Measurements from ENCODE around the gene NRG3.

NRG3 gene

DNA sequence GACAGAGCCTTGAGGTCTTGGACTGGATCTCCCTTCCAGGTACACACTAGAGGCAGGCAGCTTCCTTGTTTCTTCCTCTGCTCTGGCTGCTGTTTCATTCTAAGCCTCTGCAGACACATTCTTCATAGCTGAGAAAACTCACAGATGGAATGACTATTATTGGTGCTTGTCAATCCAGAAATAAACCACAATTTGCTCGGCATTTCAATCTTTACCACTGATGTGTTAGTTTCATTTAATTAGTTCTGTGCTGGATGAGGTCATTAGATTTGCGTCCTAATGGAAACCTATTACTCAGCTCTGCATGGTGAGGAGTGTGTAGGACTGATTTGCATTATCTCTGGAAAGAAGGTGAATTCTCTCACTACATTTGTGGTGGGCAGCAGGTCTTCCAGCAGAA, 392.5 kb downstream of the NRG3 start:
- Histone ChIP-seq H3K4ac (ENCODE audit: low read depth, low read length) (no peak overlapping the region), H4K91ac (ENCODE audit: low read depth, low read length) (no peak overlapping the region), H4K8ac (ENCODE audit: low read depth, low read length) (no peak overlapping the region), H3K27ac (ENCODE audit: low read depth, low read length) (no peak overlapping the region), H2AFZ (ENCODE audit: insufficient read depth, low read length, poor library complexity) (no peak overlapping the region), H3K18ac (ENCODE audit: low read length) (no peak overlapping the region), H2BK120ac (ENCODE audit: insufficient read depth, low read length, poor library complexity) (no peak overlapping the region), H3K23ac (ENCODE audit: low read length) (no peak overlapping the region), H2BK5ac (ENCODE audit: low read depth, low read length, poor library complexity) (no peak overlapping the region), H3K4me3 (ENCODE audit: low read depth, low read length) (no peak overlapping the region), H4K12ac (ENCODE audit: low read depth, low read length) (no peak overlapping the region), H3K14ac (ENCODE audit: low read length) (no peak overlapping the region), H2BK12ac (ENCODE audit: low read length) (no peak overlapping the region), H3K4me2 (ENCODE audit: low read length) (no peak overlapping the region), H3K36me3 (ENCODE audit: control insufficient read depth in 1 of 2, insufficient read depth in 2 of 2, low read length in 2 of 2) (no peaks in the 10 kb centered on the region), H3K79me1 (ENCODE audit: low read length) (no peaks in the 10 kb centered on the region), H3K79me2 (ENCODE audit: control insufficient read depth, insufficient read depth, low read length, poor library complexity) (no peaks in the 10 kb centered on the region), H3K9me3 (ENCODE audit: insufficient read depth, low read depth, low read length) (no peaks in the 10 kb centered on the region), H3K4me1 (ENCODE audit: control insufficient read depth in 1 of 2, insufficient read depth in 2 of 2, low read length in 2 of 2) (peaks cover 0 to 3% of the 10 kb centered on the region in 2 experiments), H3K9ac (ENCODE audit: low read length) (no peak overlapping the region), H3K27me3 (ENCODE audit: insufficient read depth, low read length) (no peaks in the 10 kb centered on the region), H2AK5ac (ENCODE audit: low read length) (no peak overlapping the region)
- WGBS (ENCODE audit: extremely low coverage, insufficient coverage, insufficient read length) = no CpG with 5 or more reads among the region's 2 CpGs
- no peak for DNase-seq

DNA sequence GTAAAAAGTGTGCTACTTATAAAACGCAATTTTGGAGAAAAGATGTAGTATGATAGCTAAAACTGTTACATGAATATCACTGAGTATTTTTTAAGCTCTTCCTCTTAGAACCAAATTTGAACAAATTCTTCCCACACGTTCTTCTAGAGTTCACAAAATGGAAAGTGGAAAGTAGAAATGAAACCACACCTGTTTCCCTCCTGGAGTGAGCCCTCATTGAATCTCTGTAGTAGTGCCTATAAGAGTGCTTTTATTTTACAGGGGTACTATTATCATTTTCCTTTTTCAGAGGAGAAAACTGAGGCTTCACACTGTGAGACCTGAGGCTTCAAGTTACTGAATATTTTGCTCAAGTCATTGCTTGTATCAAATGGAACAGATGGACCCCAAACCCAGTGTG, 393.0 kb downstream of the NRG3 start:
- Histone ChIP-seq H2BK12ac (ENCODE audit: low read length) (no peak overlapping the region), H3K27me3 (ENCODE audit: insufficient read depth, low read length) (no peaks in the 10 kb centered on the region), H4K91ac (ENCODE audit: low read depth, low read length) (no peak overlapping the region), H3K23ac (ENCODE audit: low read length) (no peak overlapping the region), H3K79me1 (ENCODE audit: low read length) (no peaks in the 10 kb centered on the region), H3K18ac (ENCODE audit: low read length) (no peak overlapping the region), H3K4me1 (ENCODE audit: control insufficient read depth in 1 of 2, insufficient read depth in 2 of 2, low read length in 2 of 2) (peaks cover 0 to 3% of the 10 kb centered on the region in 2 experiments), H4K12ac (ENCODE audit: low read depth, low read length) (no peak overlapping the region), H3K79me2 (ENCODE audit: control insufficient read depth, insufficient read depth, low read length, poor library complexity) (no peaks in the 10 kb centered on the region), H3K9me3 (ENCODE audit: insufficient read depth, low read depth, low read length) (no peaks in the 10 kb centered on the region), H3K4ac (ENCODE audit: low read depth, low read length) (no peak overlapping the region), H2AFZ (ENCODE audit: insufficient read depth, low read length, poor library complexity) (no peak overlapping the region), H3K4me3 (ENCODE audit: low read depth, low read length) (no peak overlapping the region), H3K36me3 (ENCODE audit: control insufficient read depth in 1 of 2, insufficient read depth in 2 of 2, low read length in 2 of 2) (no peaks in the 10 kb centered on the region), H2AK5ac (ENCODE audit: low read length) (no peak overlapping the region), H2BK120ac (ENCODE audit: insufficient read depth, low read length, poor library complexity) (no peak overlapping the region), H3K4me2 (ENCODE audit: low read length) (no peak overlapping the region), H3K14ac (ENCODE audit: low read length) (no peak overlapping the region), H2BK5ac (ENCODE audit: low read depth, low read length, poor library complexity) (no peak overlapping the region), H3K9ac (ENCODE audit: low read length) (no peak overlapping the region), H3K27ac (ENCODE audit: low read depth, low read length) (no peak overlapping the region), H4K8ac (ENCODE audit: low read depth, low read length) (no peak overlapping the region)
- WGBS (ENCODE audit: extremely low coverage, insufficient coverage, insufficient read length) = no CpG with 5 or more reads among the region's 2 CpGs
- no peak for DNase-seq

DNA sequence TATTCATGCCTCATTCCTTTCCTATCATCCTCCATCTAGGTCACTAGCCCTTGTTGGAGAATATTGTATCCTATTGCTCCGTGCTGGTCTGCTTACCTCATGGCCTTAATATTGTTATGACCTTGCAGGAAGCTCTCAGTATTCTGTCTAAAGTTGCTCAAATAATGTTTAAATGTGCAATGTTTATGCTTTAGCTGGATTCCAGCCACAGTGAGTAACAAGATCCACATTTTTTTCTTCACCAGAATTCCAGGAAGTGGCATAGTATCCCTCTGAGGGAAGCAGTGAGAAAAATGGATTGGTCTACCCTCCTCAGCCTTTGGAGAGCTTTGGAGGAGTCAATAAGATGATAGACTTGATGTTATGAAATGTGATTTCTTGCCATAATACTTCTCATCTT, 402.6 kb downstream of the NRG3 start:
- Histone ChIP-seq H2BK120ac (ENCODE audit: insufficient read depth, low read length, poor library complexity) (no peak overlapping the region), H3K79me1 (ENCODE audit: low read length) (no peaks in the 10 kb centered on the region)

DNA sequence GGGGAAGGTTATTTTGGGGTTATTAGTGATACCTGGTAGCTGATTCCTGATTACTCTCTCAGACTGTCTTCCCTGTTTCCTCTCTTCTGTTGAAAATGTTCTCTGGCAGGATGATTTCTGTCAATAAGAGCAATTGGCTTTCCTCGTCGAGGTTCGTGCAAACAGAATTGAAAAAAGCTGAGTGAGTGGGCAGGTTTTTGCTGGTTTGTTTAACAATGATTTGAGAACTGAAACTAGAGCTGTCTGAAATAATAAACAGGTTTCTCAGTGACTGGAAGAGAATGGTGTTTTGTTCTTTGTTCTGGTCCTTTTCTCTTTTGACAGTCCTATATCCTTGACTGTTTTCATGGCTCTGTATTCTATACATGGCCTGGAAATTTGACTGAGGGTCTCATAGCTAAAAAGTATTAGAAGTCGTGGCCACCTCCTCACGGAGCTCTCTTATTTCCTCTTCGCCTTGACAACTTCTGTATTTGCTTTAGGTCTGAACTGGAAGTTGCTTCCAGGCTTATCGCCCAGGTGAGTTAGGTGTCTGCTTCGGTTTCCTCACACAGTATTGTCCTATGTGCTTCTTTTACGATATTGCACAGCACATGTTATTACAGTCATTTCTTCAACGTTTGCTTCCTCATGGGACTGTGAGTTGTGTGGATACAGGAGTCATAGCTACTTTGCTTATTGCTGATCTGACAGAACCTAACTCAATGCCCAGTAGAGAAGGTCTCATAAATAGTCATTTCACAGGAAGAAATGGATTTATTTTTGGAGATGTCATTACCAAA, 403.6 kb downstream of the NRG3 start:
- no peak overlapping the region for H3K4me2 ChIP-seq (ENCODE audit: low read length)
- H3K4me1 ChIP-seq (ENCODE audit: control insufficient read depth in 1 of 2, insufficient read depth in 2 of 2, low read length in 2 of 2) = no peaks in the 10 kb centered on the region
- no peak overlapping the region for H4K8ac ChIP-seq (ENCODE audit: low read depth, low read length)
- no peak overlapping the region for H4K12ac ChIP-seq (ENCODE audit: low read depth, low read length)
- no peaks in the 10 kb centered on the region for H3K27me3 ChIP-seq (ENCODE audit: insufficient read depth, low read length)
- no peaks in the 10 kb centered on the region for H3K79me1 ChIP-seq (ENCODE audit: low read length)
- no peak overlapping the region for H2AFZ ChIP-seq (ENCODE audit: insufficient read depth, low read length, poor library complexity)
- H3K27ac ChIP-seq (ENCODE audit: low read depth, low read length) = no peak overlapping the region
- no peak overlapping the region for H2BK12ac ChIP-seq (ENCODE audit: low read length)
- H3K14ac ChIP-seq (ENCODE audit: low read length) = no peak overlapping the region
- no peak overlapping the region for H4K91ac ChIP-seq (ENCODE audit: low read depth, low read length)
- no CpG with 5 or more reads among the region's 10 CpGs for WGBS (ENCODE audit: extremely low coverage, insufficient coverage, insufficient read length)
- no peak overlapping the region for H2BK120ac ChIP-seq (ENCODE audit: insufficient read depth, low read length, poor library complexity)
- H3K4me3 ChIP-seq (ENCODE audit: low read depth, low read length) = no peak overlapping the region
- no peak for DNase-seq
- no peak overlapping the region for H3K9ac ChIP-seq (ENCODE audit: low read length)
- H3K9me3 ChIP-seq (ENCODE audit: insufficient read depth, low read depth, low read length) = no peaks in the 10 kb centered on the region
- H3K36me3 ChIP-seq (ENCODE audit: control insufficient read depth in 1 of 2, insufficient read depth in 2 of 2, low read length in 2 of 2) = no peaks in the 10 kb centered on the region
- H3K23ac ChIP-seq (ENCODE audit: low read length) = no peak overlapping the region
- H3K4ac ChIP-seq (ENCODE audit: low read depth, low read length) = no peak overlapping the region
- H2BK5ac ChIP-seq (ENCODE audit: low read depth, low read length, poor library complexity) = no peak overlapping the region
- H3K18ac ChIP-seq (ENCODE audit: low read length) = no peak overlapping the region
- no peak overlapping the region for H2AK5ac ChIP-seq (ENCODE audit: low read length)
- no peaks in the 10 kb centered on the region for H3K79me2 ChIP-seq (ENCODE audit: control insufficient read depth, insufficient read depth, low read length, poor library complexity)

More for the DNA sequence above, 402.6 kb downstream of the NRG3 start:
- no peak for DNase-seq
- Histone ChIP-seq H3K14ac (ENCODE audit: low read length) (no peak overlapping the region), H2BK5ac (ENCODE audit: low read depth, low read length, poor library complexity) (no peak overlapping the region), H3K4me2 (ENCODE audit: low read length) (no peak overlapping the region), H3K27ac (ENCODE audit: low read depth, low read length) (no peak overlapping the region), H3K4me1 (ENCODE audit: control insufficient read depth in 1 of 2, insufficient read depth in 2 of 2, low read length in 2 of 2) (no peaks in the 10 kb centered on the region), H3K9ac (ENCODE audit: low read length) (no peak overlapping the region), H3K18ac (ENCODE audit: low read length) (no peak overlapping the region), H2AFZ (ENCODE audit: insufficient read depth, low read length, poor library complexity) (no peak overlapping the region), H3K9me3 (ENCODE audit: insufficient read depth, low read depth, low read length) (no peaks in the 10 kb centered on the region), H3K4me3 (ENCODE audit: low read depth, low read length) (no peak overlapping the region), H2AK5ac (ENCODE audit: low read length) (no peak overlapping the region), H3K79me2 (ENCODE audit: control insufficient read depth, insufficient read depth, low read length, poor library complexity) (no peaks in the 10 kb centered on the region), H4K8ac (ENCODE audit: low read depth, low read length) (no peak overlapping the region), H3K4ac (ENCODE audit: low read depth, low read length) (no peak overlapping the region), H4K12ac (ENCODE audit: low read depth, low read length) (no peak overlapping the region), H3K23ac (ENCODE audit: low read length) (no peak overlapping the region), H3K36me3 (ENCODE audit: control insufficient read depth in 1 of 2, insufficient read depth in 2 of 2, low read length in 2 of 2) (no peaks in the 10 kb centered on the region), H2BK12ac (ENCODE audit: low read length) (no peak overlapping the region), H3K27me3 (ENCODE audit: insufficient read depth, low read length) (no peaks in the 10 kb centered on the region), H4K91ac (ENCODE audit: low read depth, low read length) (no peak overlapping the region)
- no CpG with 5 or more reads among the region's 1 CpG for WGBS (ENCODE audit: extremely low coverage, insufficient coverage, insufficient read length)
